HL-60 (cell line): Measurements from ENCODE around the gene PEX5.
"Not testable (repeated sequence)": the region's sequence is repeated elsewhere in the genome, so short reads cannot be mapped to it uniquely, and the experiment has no call there.

Experiments used
- CTCF ChIP-seq: IDR thresholded peaks from one replicate; pipeline ENCODE4 v1.5.1; 2011; ENCODE audit warnings: low read length, control low read depth, inconsistent platforms; ENCODE audit not compliant: insufficient read depth
- POLR2AphosphoS5 ChIP-seq: IDR thresholded peaks from 2 replicates; pipeline ENCODE4 v1.6.1; 2012; ENCODE audit warnings: low read depth
- TF ChIP-seq, protein P1 (sequence below): IDR thresholded peaks from 2 replicates; pipeline ENCODE4 v1.6.1; 2012; ENCODE audit warnings: low read depth; ENCODE audit not compliant: insufficient replicate concordance

DNA sequence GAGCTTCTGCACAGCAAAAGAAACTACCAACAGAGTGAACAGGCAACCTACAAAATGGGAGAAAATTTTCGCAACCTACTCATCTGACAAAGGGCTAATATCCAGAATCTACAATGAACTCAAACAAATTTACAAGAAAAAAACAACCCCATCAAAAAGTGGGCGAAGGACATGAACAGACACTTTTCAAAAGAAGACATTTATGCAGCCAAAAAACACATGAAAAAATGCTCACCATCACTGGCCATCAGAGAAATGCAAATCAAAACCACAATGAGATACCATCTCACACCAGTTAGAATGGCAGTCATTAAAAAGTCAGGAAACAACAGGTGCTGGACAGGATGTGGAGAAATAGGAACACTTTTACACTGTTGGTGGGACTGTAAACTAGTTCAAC, 24.3 kb downstream of the PEX5 start:
- not testable (repeated sequence) for TF ChIP-seq CTCF, POLR2AphosphoS5
- TF ChIP-seq, protein P1, sequence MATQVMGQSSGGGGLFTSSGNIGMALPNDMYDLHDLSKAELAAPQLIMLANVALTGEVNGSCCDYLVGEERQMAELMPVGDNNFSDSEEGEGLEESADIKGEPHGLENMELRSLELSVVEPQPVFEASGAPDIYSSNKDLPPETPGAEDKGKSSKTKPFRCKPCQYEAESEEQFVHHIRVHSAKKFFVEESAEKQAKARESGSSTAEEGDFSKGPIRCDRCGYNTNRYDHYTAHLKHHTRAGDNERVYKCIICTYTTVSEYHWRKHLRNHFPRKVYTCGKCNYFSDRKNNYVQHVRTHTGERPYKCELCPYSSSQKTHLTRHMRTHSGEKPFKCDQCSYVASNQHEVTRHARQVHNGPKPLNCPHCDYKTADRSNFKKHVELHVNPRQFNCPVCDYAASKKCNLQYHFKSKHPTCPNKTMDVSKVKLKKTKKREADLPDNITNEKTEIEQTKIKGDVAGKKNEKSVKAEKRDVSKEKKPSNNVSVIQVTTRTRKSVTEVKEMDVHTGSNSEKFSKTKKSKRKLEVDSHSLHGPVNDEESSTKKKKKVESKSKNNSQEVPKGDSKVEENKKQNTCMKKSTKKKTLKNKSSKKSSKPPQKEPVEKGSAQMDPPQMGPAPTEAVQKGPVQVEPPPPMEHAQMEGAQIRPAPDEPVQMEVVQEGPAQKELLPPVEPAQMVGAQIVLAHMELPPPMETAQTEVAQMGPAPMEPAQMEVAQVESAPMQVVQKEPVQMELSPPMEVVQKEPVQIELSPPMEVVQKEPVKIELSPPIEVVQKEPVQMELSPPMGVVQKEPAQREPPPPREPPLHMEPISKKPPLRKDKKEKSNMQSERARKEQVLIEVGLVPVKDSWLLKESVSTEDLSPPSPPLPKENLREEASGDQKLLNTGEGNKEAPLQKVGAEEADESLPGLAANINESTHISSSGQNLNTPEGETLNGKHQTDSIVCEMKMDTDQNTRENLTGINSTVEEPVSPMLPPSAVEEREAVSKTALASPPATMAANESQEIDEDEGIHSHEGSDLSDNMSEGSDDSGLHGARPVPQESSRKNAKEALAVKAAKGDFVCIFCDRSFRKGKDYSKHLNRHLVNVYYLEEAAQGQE: not testable (repeated sequence)
